ENCODE measurements around the gene TMCC3. TPM values are rescaled to one million over a fixed set of nuclear protein-coding genes. Genes with fewer than 3 reads are reported as not detected.
A peak's percentile ranks its signal among the peaks of the same experiment; 100 is the strongest.

The TMCC3 gene
- total and polyA plus RNA-seq, 2 of the 13 experiments (the other 11 are each of a cell fraction or from before 2014, with no cell fraction given), result not detected

- TF ChIP-seq TFAP4 (IDR thresholded peaks at IDR 0.05; ENCODE audit: borderline replicate concordance, low read depth) (peak; percentile 89; the same call in 1 of the 2 replicates), ZNF614 (CRISPR knock-in tag; IDR thresholded peaks at IDR 0.05; ENCODE audit: borderline replicate concordance) (peak; percentile 43; the same call in 1 of the 2 replicates), YY1 (IDR thresholded peaks at IDR 0.05; ENCODE audit: insufficient read depth, insufficient replicate concordance, low read depth, low read length) (no peak), RARG (CRISPR knock-in tag; IDR thresholded peaks at IDR 0.05; ENCODE audit: low read depth) (no peak), ZNF609 (CRISPR knock-in tag; IDR thresholded peaks at IDR 0.05; ENCODE audit: borderline replicate concordance) (peak; percentile 47; the same call in 1 of the 2 replicates), ZNF263 (CRISPR knock-in tag; IDR thresholded peaks at IDR 0.05) (peak; percentile 86), ISL2 (CRISPR knock-in tag; IDR thresholded peaks at IDR 0.05) (peak; percentile 66), ZNF564 (CRISPR knock-in tag; IDR thresholded peaks at IDR 0.05) (0 out of 2 replicates have a peak, but pooled peaks have one; percentile 39), GATAD2A (CRISPR knock-in tag; IDR thresholded peaks at IDR 0.05) (peak; percentile 63), ZNF574 (CRISPR knock-in tag; IDR thresholded peaks at IDR 0.05) (peak; percentile 61; the same call in 1 of the 2 replicates), ATF2 (CRISPR knock-in tag; IDR thresholded peaks at IDR 0.05) (peak; percentile 54; the same call in 1 of the 2 replicates), ZNF616 (CRISPR knock-in tag; IDR thresholded peaks at IDR 0.05; ENCODE audit: low read depth) (no peak), ERF (CRISPR knock-in tag; IDR thresholded peaks at IDR 0.05) (0 out of 2 replicates have a peak, but pooled peaks have one; percentile 40), FOXP1 (IDR thresholded peaks at IDR 0.05) (no peak), FOXP1 (CRISPR knock-in tag; IDR thresholded peaks at IDR 0.05) (peak; percentile 67; the same call in 1 of the 2 replicates), FOXO1 (CRISPR knock-in tag; IDR thresholded peaks at IDR 0.05) (peak; percentile 54; the same call in 1 of the 2 replicates), IRF2 (CRISPR knock-in tag; IDR thresholded peaks at IDR 0.05) (0 out of 2 replicates have a peak, but pooled peaks have one; percentile 36), SRF (IDR thresholded peaks at IDR 0.05; ENCODE audit: low read depth, low read length) (no peak), SNAPC5 (CRISPR knock-in tag; IDR thresholded peaks at IDR 0.05; ENCODE audit: borderline replicate concordance) (no peak), NKX3-1 (CRISPR knock-in tag; IDR thresholded peaks at IDR 0.05) (0 out of 2 replicates have a peak, but pooled peaks have one; percentile 33), HOXA5 (CRISPR knock-in tag; IDR thresholded peaks at IDR 0.05) (0 out of 2 replicates have a peak, but pooled peaks have one; percentile 59)
Measured at GRCh38 chr12:94571556-94571955, 78.8 kb downstream of the TMCC3 start (continued).
